ENCODE measurements around the gene NEURL4.
A peak's percentile ranks its signal among the peaks of the same experiment; 100 is the strongest.
"Not testable (repeated sequence)": the region's sequence is repeated elsewhere in the genome, so short reads cannot be mapped to it uniquely, and the experiment has no call there.

Gene NEURL4

DNA sequence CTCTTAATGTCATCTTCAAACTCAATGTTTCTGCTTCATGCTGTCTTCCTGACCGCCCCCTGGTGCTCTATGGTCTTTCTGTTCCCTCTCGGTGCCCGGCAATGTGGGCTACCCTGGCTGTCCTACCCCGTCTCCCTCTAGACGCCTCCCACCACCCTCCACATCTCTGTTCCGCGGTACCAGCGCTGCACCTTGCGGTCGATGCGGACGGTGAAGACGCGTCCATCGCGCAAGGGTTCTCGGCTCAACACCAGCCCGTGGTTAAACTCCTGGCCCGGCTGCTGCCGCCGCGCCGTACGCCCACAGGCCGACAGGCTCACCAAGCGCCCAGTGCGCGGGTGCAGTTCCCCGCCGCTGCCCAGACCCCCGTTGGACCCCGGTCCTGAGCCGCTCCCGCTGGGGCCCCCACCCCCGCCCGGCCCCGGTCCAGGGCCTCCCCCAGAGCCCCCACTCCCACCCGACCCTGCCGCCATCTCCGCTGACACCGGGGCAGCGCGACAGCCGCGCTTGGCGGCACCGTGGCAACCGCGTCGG lies at the start of gene NEURL4:
Gene NEURL4, minus strand, starts transcription at position 496 of the 534 bp plus-strand sequence. Its CDS starts 23 bp downstream, at position 473.
- no peak for DNase-seq (ENCODE audit: low read depth)
- no peak for TF ChIP-seq CTCF (IDR thresholded peaks at IDR 0.05; ENCODE audit: control insufficient read depth, insufficient read depth, low read depth, low read length, missing control alignments)
- H3K4me3 ChIP-seq (ENCODE audit: control insufficient read depth, low read depth, low read length), result peak within 1 kb of the TSS; percentile 88

GRCh38 chr17:7374353-7374752 lies 45.2 kb upstream of the NEURL4 start:
- no peak for DNase-seq (ENCODE audit: low read depth)
- no peak overlapping the region for H3K4me3 ChIP-seq (ENCODE audit: control insufficient read depth, low read depth, low read length)
- TF ChIP-seq CTCF (IDR thresholded peaks at IDR 0.05; ENCODE audit: control insufficient read depth, insufficient read depth, low read depth, low read length, missing control alignments), result no peak

DNA sequence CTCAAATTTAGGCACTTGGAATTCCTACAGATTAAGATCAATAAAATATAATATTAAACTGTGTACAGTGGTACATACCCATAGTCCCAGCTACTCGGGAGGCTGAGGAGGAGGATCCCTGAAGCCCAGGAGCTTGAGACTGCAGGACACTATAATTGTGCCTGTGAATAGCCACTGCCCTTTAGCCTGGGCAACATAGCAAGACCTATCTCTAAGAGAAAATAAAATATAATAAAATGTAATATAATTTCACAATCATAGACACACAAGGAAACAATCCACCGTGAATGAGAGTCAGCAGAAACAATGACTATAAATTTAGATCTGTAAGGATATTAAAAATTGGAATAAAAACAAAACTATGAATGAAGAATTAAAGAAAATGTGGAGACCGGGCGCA lies 41.7 kb upstream of the NEURL4 start:
- TF ChIP-seq CTCF (IDR thresholded peaks at IDR 0.05; ENCODE audit: control insufficient read depth, insufficient read depth, low read depth, low read length, missing control alignments), result no peak
- no peak overlapping the region for H3K4me3 ChIP-seq (ENCODE audit: control insufficient read depth, low read depth, low read length)
- no peak for DNase-seq (ENCODE audit: low read depth)

DNA sequence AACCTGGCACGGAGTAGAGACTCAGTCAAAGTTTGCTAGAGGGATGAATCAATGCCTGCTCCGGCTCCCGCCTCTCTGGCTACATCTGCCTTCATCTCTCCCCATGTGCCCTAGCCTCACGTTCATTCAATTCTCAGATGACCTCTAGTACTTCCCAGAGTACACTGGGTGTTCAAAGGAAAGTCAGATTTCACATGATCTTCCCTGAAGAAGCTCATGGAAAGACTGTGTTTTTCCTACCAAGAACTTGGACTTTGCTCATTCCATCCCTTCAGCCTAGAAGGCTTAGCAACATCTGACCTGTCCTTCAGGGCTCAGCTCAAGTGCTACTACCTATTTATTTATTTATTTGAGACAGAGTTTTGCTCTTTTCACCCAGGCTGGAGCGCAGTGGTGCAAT lies 40.7 kb upstream of the NEURL4 start:
- TF ChIP-seq CTCF (IDR thresholded peaks at IDR 0.05; ENCODE audit: control insufficient read depth, insufficient read depth, low read depth, low read length, missing control alignments), result no peak
- no peak overlapping the region for H3K4me3 ChIP-seq (ENCODE audit: control insufficient read depth, low read depth, low read length)
- DNase-seq (ENCODE audit: low read depth), result no peak

GRCh38 chr17:7368599-7368994 lies 39.5 kb upstream of the NEURL4 start:
- not testable (repeated sequence) for DNase-seq (ENCODE audit: low read depth); H3K4me3 ChIP-seq (ENCODE audit: control insufficient read depth, low read depth, low read length)

- DNase-seq (ENCODE audit: low read depth), result no peak
- H3K4me3 ChIP-seq (ENCODE audit: control insufficient read depth, low read depth, low read length), result no peak overlapping the region
- TF ChIP-seq CTCF (IDR thresholded peaks at IDR 0.05; ENCODE audit: control insufficient read depth, insufficient read depth, low read depth, low read length, missing control alignments), result no peak
These were observed 38.9 kb upstream of the NEURL4 start for GRCh38 chr17:7367918-7368598.

DNA sequence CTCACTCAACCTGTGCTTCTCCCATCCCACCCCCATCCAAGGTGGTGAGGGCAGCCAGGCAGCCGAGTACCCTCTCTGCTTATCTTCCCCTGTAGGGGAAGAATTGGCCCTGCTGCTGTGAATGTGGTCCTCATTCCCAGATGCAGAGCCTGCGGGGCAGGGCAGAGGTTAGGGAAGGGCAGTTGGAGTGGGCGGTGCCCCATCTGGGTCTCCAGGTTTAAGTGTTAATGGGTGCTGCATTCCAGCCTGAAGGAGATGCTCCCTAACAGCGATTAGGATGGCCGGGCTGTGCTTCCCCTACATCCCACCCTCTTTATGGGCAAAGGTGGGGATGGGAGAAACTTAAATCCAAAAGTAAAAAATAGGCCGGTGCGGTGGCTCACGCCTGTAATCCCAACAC lies 37.9 kb upstream of the NEURL4 start:
- H3K4me3 ChIP-seq (ENCODE audit: control insufficient read depth, low read depth, low read length), result no peak overlapping the region
- TF ChIP-seq CTCF (IDR thresholded peaks at IDR 0.05; ENCODE audit: control insufficient read depth, insufficient read depth, low read depth, low read length, missing control alignments), result no peak
- DNase-seq (ENCODE audit: low read depth), result no peak

GRCh38 chr17:7365963-7366362 lies 36.8 kb upstream of the NEURL4 start:
- not testable (repeated sequence) for H3K4me3 ChIP-seq (ENCODE audit: control insufficient read depth, low read depth, low read length); DNase-seq (ENCODE audit: low read depth)

Data from AG09309 (cell line).